Fibroblast of lung (primary cell): ENCODE results near the gene PYGL. TPM values are rescaled to one million over a fixed set of nuclear protein-coding genes. Genes with fewer than 3 reads are reported as not detected.

Experiments
- DNase-seq, 2 donors: peaks; one replicate each; pipeline versions ENCODE4 v3.0.0 to v3.0.0-alpha.2; 2010; ENCODE audit warnings: low read depth in 2 of 2
- H2AFZ ChIP-seq: 2 replicates; pipeline ENCODE4 v1.5.1; 2012; ENCODE audit warnings: low read length, control low read depth, inconsistent platforms
- H3K27ac ChIP-seq: 2 replicates; pipeline ENCODE4 v1.5.1; 2011; ENCODE audit warnings: low read length, control low read depth; ENCODE audit not compliant: insufficient read depth
- H3K27me3 ChIP-seq: 2 replicates; pipeline ENCODE4 v1.5.1; 2011; ENCODE audit warnings: mild to moderate bottlenecking, low read length; ENCODE audit not compliant: control insufficient read depth, insufficient read depth
- H3K36me3 ChIP-seq: 2 replicates; pipeline ENCODE4 v1.5.1; 2011; ENCODE audit warnings: low read length; ENCODE audit not compliant: control insufficient read depth, insufficient read depth
- H3K4me1 ChIP-seq: 2 replicates; pipeline ENCODE4 v1.5.1; 2011; ENCODE audit warnings: low read length; ENCODE audit not compliant: control insufficient read depth, insufficient read depth; ENCODE audit errors: extremely low read depth
- H3K4me2 ChIP-seq: 2 replicates; pipeline ENCODE4 v1.5.1; 2011; ENCODE audit warnings: low read length, control low read depth; ENCODE audit not compliant: insufficient read depth; ENCODE audit errors: extremely low read depth
- H3K4me3 ChIP-seq, 4 experiments: fragments of 200-600 bp in 1 of 4; sonication (generic) in 1 of 4; replicated peaks in 1 of 4; 2 replicates each; pipeline ENCODE4 v1.5.1; 2011 to 2016; ENCODE audit warnings: low read length in 4 of 4, low read depth in 3 of 4, mild to moderate bottlenecking in 3 of 4, control low read depth in 2 of 4, inconsistent platforms in 1 of 4, mixed read lengths in 1 of 4; ENCODE audit not compliant: insufficient read depth in 1 of 4; ENCODE audit errors: control extremely low read depth in 1 of 4
- H3K79me2 ChIP-seq: 2 replicates; pipeline ENCODE4 v1.5.1; 2012; ENCODE audit warnings: mild to moderate bottlenecking, low read length, inconsistent platforms; ENCODE audit not compliant: control insufficient read depth, insufficient read depth
- H3K9ac ChIP-seq: 2 replicates; pipeline ENCODE4 v1.5.1; 2011; ENCODE audit warnings: mild to moderate bottlenecking, low read length, control low read depth; ENCODE audit not compliant: insufficient read depth
- H3K9me3 ChIP-seq: 2 replicates; pipeline ENCODE4 v1.5.1; 2012; ENCODE audit warnings: low read depth, low read length; ENCODE audit not compliant: control insufficient read depth, insufficient read depth
- H4K20me1 ChIP-seq: 2 replicates; pipeline ENCODE4 v1.5.1; 2011; ENCODE audit warnings: low read length; ENCODE audit not compliant: control insufficient read depth, insufficient read depth; ENCODE audit errors: extremely low read depth
- CTCF ChIP-seq, 2 donors: IDR thresholded peaks in 1 of 2; conservative IDR thresholded peaks in 1 of 2; 1 replicate in 1 of 2; 2 replicates in 1 of 2; pipeline ENCODE4 v1.5.1; 2011 to 2012; ENCODE audit warnings: low read length in 2 of 2, control low read depth in 1 of 2, inconsistent platforms in 1 of 2, low read depth in 1 of 2, mild to moderate bottlenecking in 1 of 2
- EZH2 ChIP-seq: IDR thresholded peaks from 2 replicates; pipeline ENCODE4 v1.5.1; 2012; ENCODE audit warnings: low read length, control low read depth, mild to moderate bottlenecking; ENCODE audit errors: missing control alignments
- polyA plus RNA-seq, 2 donors: library from polyadenylated mRNA; depleted of rRNA in 1 of 2; stranded (reverse) in 1 of 2; unstranded in 1 of 2; fragments of >200 nt; gene quantifications; 2 replicates each; pipeline ENCODE4 v1.2.1, GENCODE V29; 2011 to 2012; ENCODE audit warnings: missing spikeins in 1 of 2
- total RNA-seq: library from RNA; depleted of rRNA; stranded (reverse); fragments of >200 nt; gene quantifications from 2 replicates; pipeline ENCODE4 v1.2.1, GENCODE V29; 2014

Gene PYGL
- total and polyA plus RNA-seq, 2 donors (not counting 1 experiment from before 2014, with no cell fraction given) = 56.2 to 76.8 TPM

GRCh38 chr14:50860478-50861086 lies 83.7 kb downstream of the PYGL start:
- DNase-seq = peak; percentile 68 to 81
- Histone ChIP-seq H4K20me1 (no peaks in the 10 kb centered on the region), H3K9ac (no peak overlapping the region), H3K4me2 (peak overlapping the region; percentile 96), H3K27me3 (no peaks in the 10 kb centered on the region), H2AFZ (no peak overlapping the region), H3K9me3 (no peaks in the 10 kb centered on the region), H3K27ac (peak overlapping the region; percentile 40), H3K79me2 (no peaks in the 10 kb centered on the region), H3K36me3 (no peaks in the 10 kb centered on the region), H3K4me1 (peaks cover 2% of the 10 kb centered on the region), H3K4me3 (peak overlapping the region; percentile 12 to 75 (median 43))
- TF ChIP-seq CTCF (conservative IDR thresholded peaks at IDR 0.05 in 1 of 2, IDR thresholded peaks at IDR 0.05 in 1 of 2; ENCODE audit: low read depth in 1 of 2, low read length in 2 of 2) (peak; percentile 60 to 71), EZH2 (no peak)

- no peaks in the 10 kb centered on the region for H3K9me3 ChIP-seq
- DNase-seq = no peak
- H3K4me1 ChIP-seq = no peaks in the 10 kb centered on the region
- no peaks in the 10 kb centered on the region for H4K20me1 ChIP-seq
- peak overlapping the region in 3 of 4 experiments; percentile 27 to 75 (median 59) for H3K4me3 ChIP-seq
- H3K27me3 ChIP-seq = no peaks in the 10 kb centered on the region
- H3K36me3 ChIP-seq = no peaks in the 10 kb centered on the region
- H2AFZ ChIP-seq = peak overlapping the region; percentile 92
- H3K79me2 ChIP-seq = no peaks in the 10 kb centered on the region
- H3K9ac ChIP-seq = no peak overlapping the region
- TF ChIP-seq EZH2 (no peak), CTCF (conservative IDR thresholded peaks at IDR 0.05 in 1 of 2, IDR thresholded peaks at IDR 0.05 in 1 of 2; ENCODE audit: low read depth in 1 of 2, low read length in 2 of 2) (no peak)
- H3K4me2 ChIP-seq = peak overlapping the region; percentile 96
- peak overlapping the region; percentile 40 for H3K27ac ChIP-seq
Observed at GRCh38 chr14:50859296-50859624, 85.0 kb downstream of the PYGL start.

- no peak overlapping the region for H3K9ac ChIP-seq
- no peak overlapping the region for H3K4me2 ChIP-seq
- H3K27ac ChIP-seq = no peak overlapping the region
- no peaks in the 10 kb centered on the region for H3K36me3 ChIP-seq
- no peak overlapping the region for H3K4me3 ChIP-seq
- H3K79me2 ChIP-seq = no peaks in the 10 kb centered on the region
- no peaks in the 10 kb centered on the region for H3K27me3 ChIP-seq
- H3K9me3 ChIP-seq = no peaks in the 10 kb centered on the region
- no peaks in the 10 kb centered on the region for H4K20me1 ChIP-seq
- no peaks in the 10 kb centered on the region for H3K4me1 ChIP-seq
- TF ChIP-seq EZH2 = no peak
- no peak for TF ChIP-seq CTCF (conservative IDR thresholded peaks at IDR 0.05 in 1 of 2, IDR thresholded peaks at IDR 0.05 in 1 of 2; ENCODE audit: low read depth in 1 of 2, low read length in 2 of 2)
- no peak overlapping the region for H2AFZ ChIP-seq
- DNase-seq = no peak
Observed at GRCh38 chr14:50856660-50857059, 87.6 kb downstream of the PYGL start.
